ENCODE measurements around the gene GRB14.
"Not testable (repeated sequence)": the region's sequence is repeated elsewhere in the genome, so short reads cannot be mapped to it uniquely, and the experiment has no call there.

The GRB14 gene

DNA sequence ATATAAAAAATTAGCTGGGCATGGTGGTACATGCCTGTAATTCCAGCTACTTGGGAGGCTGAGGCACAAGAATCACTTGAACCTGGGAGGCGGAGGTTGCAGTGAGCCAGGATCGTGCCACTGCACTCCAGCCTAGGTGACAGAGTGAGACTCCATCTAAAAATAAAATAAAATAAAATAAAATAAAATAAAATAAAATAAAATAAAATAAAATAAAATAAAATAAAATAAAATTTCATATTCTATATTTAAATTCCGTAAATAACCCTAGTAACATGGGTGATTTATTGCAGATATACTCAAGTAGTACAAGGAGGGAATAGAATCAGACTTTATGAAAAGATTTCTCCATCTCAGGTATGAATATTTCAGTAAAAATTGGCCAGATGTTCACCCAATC is 71.6 kb downstream of the GRB14 start:
- DNase-seq = not testable (repeated sequence)

DNA sequence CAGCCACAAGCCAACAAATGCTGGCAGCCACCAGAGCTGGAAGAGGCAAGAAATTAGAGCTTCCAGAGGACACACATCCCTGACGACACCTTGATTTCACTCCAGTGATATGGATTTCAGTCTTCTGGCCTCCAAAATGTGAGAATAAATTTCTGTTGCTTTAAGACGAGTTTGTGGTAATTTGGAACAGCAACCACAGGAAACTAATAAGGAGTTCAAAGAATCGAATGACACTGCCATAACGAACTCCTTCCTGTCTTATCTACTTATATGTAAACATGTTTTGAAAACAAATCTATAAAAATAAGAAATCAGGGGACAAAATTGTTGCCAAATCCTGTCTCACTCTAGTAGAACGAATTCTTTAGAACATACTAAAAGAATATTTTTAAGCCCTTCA is 75.8 kb downstream of the GRB14 start:
- DNase-seq = no peak

DNA sequence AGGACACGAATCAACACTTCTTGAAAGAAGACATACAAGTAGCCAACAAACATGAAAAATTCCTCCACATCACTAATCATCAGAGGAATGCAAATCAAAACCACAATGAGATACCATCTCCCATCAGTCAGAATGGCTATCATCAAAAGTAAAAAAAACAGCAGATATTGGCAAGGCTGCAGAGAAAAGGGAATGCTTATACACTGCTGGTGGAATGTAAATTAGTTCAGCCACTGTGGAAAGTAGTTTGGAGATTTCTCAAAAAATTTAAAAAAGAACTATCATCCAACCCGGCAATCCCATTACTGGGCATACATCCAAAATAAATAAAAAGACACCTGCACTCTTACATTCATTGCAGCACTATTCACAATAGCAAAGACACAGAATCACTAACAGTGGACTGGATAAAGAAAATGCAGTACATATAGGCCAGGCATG is 78.7 kb downstream of the GRB14 start:
- peak; percentile 73 for DNase-seq

DNA sequence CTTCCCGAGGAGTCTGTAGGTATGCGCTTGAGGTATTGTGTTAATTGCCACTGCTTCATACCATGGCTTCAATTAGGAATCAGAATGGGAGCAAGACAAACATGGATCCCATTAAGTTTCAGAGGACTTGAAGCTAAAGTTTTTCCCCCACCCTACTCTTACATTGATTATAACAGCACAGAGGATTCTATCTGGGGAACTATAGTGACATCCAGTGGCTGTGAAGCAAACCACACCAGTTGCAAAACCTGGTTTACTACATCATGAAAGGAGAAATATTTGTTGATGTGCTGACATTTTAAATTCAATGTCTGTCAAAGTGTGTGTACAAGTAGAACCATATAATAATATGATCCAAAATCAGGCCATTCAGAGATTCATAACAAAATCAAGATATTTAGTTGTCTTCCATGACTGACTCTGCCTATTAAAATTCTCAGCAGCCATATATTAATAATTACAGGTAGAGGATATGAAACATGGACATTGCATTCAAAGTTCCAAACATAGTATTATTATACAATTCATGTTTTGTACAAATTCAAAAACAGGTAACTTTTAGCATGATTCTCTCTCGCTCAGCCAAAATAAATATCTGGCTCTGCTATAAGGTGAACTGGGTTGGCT is 82.9 kb downstream of the GRB14 start:
- DNase-seq = peak; percentile 40

DNA sequence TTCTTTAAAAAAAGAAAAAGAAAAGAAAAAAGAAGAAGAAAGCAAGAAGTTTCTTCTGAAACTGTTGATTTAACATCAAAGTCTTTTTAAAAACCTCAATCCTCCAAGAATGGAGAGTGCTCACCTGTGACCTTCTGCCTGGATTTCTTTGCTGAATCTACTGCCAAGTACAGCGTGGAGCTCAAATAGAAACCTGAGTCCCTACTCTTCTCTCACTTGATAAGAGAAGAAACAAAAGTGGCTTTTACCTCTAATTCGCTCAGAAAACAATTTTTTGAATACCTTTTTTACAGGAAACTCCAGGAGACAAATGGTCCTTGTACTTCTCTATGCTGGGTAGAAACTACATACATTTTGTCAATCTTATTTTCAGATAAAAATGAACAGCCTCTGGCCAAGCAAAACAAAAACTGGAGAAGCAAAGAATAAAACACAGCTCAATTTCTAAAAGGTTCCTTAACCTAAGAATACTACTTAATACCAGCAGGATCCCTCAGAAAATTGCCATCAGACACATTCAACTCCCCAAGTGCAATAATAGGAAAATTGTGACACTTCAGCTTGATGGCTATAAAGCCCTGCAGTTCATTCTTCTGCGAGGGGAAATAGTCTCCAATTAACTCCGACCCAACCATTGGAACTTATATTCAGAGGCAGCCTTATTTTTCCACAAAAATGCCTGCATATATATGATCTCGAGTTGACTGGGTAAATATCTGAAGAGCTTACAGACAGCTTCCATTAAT is 85.8 kb downstream of the GRB14 start:
- no peak for DNase-seq

DNA sequence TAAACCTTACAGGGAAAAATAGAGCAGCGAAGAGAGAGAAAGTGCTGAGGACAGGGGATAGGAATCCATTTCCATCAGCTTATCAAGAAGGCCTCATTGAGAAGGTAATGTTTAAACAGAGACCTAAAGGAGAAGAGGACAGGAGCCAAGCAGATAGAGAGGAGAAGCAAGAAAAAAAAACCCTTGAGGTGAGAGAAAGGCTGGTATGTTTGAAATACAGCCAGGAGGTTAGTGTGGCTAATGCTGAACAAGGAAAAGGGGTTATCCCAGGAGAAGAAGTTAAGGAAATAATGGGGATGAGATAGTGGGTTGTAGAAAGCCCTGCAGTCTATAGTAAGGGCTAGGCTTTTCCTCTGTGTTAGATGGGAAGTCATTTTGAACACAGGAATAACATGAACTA is 90.8 kb downstream of the GRB14 start:
- DNase-seq = no peak

DNA sequence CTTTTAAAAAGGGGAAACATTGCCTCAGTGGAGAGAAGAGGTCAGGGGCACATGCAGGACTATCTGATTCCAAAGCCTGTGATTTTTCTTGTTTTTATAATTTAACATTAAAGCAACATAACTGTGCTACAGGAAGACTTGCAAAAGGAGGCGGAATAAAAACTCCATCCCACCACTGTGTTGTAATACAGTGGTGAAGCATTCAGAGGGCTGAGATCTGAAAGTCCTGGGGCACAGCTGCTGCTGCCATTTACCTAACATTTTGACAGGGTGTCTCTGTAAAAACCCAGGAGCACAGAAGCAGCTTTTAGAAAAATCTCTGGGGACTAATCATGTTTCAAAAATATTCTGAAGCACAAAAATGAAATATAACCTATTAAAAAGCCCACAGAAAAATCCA is 97.6 kb downstream of the GRB14 start:
- no peak for DNase-seq

DNA sequence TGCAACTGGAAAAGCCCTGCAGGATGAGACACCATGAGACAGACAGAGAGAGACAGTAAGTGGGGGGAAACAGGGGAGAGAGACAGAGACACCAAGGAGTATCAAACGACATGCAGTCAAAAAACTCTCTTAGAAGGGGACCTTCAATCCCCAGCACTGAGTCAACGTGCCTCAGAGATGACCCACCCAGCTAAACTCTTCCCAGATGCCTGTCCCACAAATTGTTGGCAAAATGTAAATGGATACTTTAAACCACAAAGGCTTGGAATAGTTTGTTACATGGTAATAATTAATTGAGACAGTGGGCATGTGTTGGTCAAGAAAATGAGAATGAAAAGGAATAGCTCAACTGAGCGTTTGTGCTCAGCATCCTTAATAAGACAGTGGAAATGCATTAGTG is 98.3 kb downstream of the GRB14 start:
- peak; percentile 24 for DNase-seq

DNA sequence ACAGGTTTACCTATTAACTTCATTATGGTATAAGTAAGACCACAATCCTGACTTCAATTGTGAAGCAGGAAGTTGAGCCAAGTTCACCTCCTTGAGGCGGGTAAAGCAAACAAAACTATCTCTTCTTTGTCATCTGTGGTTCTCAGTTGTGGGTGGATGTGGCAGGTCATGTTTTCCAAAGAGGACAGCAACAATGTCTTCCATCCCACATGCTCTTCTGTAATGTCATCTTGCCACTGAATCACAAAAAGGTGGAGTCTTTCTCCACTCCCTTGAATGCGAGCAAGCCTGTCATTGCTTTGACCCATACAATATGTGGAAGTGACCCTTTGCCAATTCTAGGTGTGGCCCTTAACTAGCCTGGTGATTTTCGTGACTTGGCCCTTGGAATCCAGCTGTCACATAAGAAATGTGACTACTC is 98.7 kb downstream of the GRB14 start:
- DNase-seq = no peak

DNA sequence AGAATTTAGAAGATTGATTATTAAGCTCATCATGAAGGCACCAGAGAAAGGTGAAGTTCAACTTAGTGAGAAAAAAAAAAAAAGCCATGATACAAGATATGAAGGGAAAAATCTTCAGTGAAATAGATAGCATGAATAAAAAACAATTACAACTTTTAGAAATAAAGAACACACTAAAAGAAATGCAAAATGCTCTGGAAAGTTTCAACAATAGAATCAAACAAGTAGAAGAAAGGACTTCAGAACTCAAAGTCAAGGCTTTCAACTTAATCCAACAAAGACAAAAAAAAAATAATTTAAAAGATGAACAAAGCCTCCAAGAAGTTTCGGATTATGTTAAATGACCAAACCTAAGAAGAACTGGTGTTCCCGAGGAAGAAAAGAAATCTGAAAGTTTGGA is 105.5 kb downstream of the GRB14 start:
- DNase-seq = no peak

DNA sequence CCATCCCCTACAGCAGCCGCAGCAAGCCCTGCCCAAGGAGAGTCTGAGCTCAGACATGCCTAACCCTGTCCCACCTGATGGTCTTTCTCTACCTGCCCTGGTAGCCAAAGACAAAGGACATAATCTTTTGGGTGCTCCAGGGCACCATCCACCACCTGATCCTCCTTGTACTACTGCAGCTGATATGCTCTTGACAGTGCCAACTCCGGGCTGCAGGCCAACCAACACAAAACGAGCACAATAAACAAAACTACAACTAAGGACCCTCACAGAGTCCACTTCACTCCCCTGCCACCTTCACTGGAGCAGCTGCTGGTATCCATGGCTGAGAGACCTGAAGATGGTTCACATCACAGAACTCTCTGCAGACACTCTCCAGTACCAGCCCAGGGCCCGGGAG is 106.3 kb downstream of the GRB14 start:
- DNase-seq = no peak

DNA sequence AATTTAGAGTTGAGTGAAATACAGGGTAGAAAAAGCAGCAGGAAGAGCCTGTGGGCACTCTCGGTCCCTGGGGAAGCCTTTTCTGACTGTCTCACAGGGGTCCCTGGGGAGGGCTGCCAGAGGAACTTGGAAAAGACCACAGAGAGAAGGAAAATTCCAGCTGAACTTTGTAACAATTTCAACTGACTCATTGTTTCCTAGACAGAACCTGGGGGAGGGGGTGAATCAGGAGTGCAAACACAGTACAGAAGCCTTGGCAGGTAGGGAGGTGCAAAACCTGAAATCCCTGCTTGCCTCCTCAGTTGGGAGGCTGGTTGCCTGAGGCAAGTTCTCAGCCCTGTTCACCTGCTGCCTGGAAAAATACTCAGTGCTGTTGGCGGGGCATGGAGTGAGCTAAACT is 106.8 kb downstream of the GRB14 start:
- no peak for DNase-seq

DNA sequence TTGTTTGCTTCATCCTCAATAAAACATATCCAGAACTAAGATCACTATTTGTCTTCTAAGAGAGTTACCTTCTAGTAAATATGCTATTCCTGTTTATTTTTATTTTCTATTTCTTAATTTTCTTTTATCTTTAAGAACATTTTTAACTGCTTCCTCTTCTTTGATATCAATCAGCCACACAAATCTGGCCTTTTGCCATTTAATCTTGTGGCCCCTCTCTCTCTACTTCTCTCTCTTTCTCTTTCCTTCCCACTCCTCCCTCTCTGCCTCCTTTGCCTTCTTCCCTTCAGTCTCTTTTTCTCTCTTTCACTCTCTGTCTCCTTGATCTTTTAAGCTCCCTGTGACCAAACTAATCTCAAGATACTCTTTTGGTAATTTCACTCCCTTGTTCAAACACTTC is 108.4 kb downstream of the GRB14 start:
- DNase-seq = no peak

DNA sequence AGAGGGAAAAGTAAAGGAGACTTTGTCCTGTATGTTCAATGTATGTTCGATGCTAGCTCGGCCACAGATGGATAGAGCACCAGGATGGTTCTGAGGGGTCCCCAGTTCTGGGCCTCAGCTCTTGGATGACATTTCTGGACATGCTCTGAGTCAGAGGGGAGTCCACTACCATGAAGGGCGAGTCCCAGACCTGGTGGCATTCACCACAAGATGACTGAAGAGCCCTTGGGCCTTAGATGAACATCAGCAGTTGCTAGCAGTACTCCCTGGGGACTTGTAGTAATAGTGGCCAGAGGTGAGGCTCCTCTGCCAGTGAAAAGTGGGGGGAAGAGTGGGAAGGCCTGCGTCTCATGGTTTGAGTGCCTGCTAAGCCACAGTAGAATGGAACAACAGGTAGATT is 109.5 kb downstream of the GRB14 start:
- DNase-seq = no peak

DNA sequence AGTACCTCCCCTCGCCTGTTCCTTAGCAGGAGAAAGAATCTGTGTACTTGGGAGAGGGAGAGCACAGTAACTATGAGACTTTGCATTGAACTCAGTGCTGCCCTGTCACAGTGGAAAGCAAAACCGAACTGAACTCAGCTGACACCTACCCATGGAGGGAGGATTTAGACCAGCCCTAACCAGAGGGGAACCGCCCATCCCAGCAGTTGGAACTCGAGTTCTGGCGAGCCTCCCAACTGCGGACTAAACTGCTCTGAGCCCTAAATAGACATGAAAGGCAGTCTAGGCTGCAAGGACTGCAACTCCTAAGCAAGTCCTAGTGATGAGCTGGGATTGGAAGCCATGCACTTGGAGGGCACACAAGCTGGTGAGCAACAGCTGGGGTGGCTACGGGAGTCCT is 110.4 kb downstream of the GRB14 start:
- DNase-seq = no peak

DNA sequence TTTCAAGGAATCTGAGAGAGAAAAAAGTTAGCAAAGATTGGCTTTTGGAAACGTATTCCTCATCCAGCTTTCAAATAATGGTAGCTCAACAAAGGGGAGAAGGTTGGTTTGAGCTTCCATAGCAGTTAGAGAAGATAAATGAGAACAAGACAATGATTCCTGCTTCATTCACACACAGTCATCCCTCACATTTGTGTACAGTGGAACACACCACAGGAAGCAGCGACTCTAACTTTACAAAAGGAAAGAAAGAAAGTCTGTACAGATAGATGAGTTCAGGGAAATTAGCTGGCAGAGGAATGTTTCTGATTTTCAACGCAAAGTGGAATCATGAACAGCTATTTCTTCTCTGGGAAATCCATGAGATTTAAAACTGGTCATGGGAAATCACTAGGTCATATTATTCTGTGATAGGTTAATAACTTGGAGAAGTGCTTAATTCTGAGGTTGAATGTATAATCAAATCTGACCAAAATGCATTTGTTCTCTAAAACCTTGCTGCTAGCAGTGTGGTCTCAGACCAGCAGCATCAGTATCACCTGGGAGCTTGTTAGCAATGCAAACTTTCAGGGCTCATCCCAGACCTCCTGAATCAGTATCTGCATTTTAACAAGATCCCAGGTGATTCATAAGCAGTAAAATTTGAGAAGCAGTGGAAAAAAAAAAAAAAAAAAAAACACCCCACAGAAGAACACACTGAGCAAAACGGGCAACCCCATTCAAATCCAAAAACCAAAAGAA is 112.0 kb downstream of the GRB14 start:
- no peak for DNase-seq

DNA sequence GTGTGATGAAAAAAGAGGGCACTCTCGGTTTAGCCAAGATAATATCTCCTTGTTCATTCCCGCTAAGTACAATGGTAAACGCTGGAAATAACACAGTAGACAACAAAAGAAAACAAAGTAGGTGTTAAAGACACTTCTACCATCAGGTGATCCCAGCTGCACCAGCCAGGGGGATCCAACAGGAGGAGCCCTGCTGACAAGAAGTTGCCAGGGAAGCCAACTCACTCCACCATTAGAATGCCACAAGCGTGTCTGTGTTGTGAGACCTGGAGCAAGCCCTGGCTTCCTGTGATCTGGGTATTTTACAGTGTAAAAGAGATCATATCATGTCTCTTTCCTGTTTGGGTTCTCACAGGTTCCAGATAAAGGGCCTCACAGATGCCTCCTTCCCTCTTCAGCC is 117.0 kb downstream of the GRB14 start:
- no peak for DNase-seq

DNA sequence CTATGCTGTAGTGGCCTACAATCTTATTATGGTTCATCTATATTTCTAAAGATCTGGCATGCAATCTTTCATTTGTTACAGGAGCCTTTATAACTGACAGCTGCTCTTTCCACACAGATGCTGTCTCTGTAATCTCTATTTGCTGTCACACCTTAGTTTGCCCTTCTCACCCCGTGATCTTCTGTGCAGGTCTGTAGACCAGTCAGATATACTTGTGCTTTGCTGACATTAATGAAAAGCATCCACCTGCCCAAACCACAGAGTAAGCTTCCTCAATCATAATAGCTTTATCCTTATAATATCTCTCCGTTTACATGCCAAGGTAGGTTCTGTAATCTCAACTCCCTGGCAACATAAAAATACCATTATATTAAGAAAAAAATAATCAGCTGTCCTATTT is 122.4 kb downstream of the GRB14 start:
- DNase-seq = no peak

DNA sequence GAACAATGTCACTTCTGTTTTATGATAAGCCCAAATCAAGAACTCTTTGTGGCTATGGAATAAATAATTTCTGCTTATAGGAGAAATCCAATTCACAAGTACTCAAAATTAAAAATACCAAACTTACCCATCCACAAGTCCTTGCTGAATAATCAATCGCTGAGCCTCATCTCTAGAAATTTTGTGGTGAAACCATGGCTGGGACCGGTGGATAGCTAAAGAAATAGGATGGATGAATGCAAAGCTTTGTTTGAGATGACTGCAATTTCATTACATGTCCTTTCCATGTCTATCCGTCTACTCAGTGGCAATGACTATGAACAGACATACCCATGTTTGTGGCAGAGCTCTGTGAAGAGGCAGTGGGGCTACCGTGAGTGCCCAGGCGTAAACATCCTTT is 124.4 kb downstream of the GRB14 start:
- no peak for DNase-seq

DNA sequence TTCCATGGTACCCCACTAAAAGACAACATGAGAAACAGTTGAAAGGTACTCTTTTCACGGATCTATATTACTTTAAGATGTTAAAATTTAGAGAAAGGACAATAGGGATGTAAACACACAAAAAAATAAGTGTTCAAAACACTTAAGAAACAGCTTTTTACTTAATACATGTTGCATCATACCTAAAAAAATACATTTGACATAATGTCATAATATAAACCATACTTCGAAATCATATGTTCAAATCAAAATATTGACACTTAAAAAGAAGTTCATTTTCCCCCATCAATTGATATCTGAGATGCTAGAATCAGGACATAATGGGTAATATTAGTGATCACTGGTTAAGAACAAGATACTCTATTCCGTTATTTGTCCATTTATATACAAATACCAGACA is 124.9 kb downstream of the GRB14 start:
- no peak for DNase-seq

DNA sequence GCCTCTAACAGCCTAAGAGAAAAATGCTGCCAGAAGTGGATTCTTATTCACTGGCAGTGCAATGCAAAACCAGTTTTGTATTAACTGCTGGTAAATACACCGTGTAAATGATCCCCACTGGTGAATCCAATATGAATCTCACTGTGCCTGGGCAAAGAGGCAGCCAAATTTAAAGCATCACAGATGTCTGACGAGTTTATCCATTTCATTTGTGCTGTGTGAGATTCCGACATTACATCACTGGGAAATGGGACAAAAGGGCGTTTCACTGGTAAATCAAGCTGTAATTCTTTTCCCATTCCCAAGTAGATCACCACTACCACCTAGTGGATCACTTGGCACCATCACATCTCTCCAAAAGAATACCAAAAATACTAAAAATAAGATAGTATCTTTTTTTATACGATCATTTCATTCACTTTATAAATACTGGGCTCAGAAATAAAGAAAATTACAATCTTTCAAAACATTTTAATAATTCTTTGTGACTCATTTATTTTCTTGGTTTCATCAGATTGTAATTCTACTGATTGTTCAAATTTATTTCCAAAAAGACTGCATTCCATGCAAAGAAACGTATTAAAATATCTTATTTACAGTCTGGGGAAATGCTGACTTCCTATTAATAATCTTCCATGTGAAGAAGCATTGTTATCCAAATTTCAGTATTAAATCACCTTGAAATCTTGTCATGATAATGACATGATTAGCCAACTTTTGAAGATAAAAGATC is 125.6 kb downstream of the GRB14 start:
- peak; percentile 41 for DNase-seq

DNA sequence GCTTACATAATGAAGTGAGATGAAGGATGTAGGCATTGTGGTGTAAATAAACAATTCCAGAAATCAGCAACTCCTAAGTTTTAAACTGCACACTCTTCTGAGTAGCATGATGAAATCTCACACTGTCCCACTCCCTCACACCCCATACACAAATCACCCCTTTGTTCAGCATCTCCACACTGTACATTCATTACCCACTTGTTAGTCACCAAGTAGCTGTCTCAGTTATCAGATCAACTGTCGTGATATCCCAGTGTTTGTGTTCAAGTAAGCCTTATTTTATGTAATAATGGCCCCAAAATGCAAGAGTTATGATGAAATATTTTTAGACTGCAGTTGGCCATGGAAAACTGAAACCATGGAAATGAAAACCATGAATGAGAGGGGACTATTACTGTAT is 135.7 kb downstream of the GRB14 start:
- peak; percentile 13 for DNase-seq

DNA sequence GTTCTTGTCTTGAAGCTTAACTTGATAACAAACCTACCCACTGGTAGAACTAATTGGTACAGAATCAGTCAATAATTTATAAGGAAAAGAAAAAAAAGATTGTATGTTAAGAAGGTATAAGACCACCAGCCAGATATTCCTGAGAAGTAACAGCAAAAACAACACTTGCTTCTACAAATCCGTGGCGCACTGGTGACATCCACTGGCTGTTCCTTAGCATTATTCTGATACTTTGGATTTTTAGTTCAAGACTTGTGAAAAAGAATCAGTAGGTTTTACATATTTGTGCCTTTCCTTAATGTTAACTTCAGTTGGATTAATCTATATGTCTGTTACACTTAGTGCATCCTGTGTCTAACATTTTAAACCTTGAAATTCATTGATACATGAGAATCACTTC is 141.8 kb downstream of the GRB14 start:
- peak; percentile 38 for DNase-seq

DNA sequence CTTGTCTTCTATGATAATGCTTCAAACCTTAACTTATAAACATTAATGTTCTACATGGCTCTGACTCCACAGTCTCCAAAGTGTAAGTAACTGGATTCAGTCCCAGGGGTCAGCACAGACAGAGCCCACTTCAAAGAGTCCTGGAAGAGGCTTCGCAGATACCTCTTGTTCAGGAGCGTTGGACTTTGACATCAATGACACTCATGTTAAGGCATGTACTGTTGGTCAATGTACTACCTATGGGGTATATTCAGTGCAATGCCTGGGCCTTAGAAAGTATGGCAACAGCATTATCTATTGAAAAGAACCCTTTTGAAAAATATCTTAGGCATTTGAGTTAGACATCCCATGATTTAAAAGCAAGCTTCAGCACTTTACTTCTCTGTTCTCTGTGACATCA is 143.1 kb downstream of the GRB14 start:
- DNase-seq = no peak
